Endothelial cell of umbilical vein (primary cell): Measurements from ENCODE around the gene PLCD3. TPM values are rescaled to one million over a fixed set of nuclear protein-coding genes. Genes with fewer than 3 reads are reported as not detected.
A peak's percentile ranks its signal among the peaks of the same experiment; 100 is the strongest.

ENCODE experiments used
- BruUV-seq: library from RNA; stranded (reverse); fragments of 400-500 nt; replicated peaks from 2 replicates; lab custom pipeline; 2021; lab: Mats Ljungman, UMichigan
- CTCF ChIA-PET: fragments of 300-600, 350-600 bp; sonication (Branson Sonifier 250); formaldehyde crosslinking; loops from one replicate; lab custom pipeline; 2021; ENCODE audit warnings: antibody characterized with exemption, inconsistent platforms; lab: Charles Lee
- POLR2A ChIA-PET: fragments of 300-600, 350-600 bp; sonication (Branson Sonifier 250); formaldehyde crosslinking; loops from one replicate; lab custom pipeline; 2021; ENCODE audit warnings: antibody characterized with exemption, inconsistent platforms; lab: Charles Lee
- DNase-seq: peaks from one replicate; pipeline ENCODE4 v3.0.0-alpha.2; 2011; ENCODE audit warnings: low read depth, low spot score
- FAIRE-seq: peaks from 2 replicates; lab custom pipeline; 2011; peaks lifted over from hg19 to GRCh38; lab: Jason Lieb, UNC
- H2AFZ ChIP-seq: 2 replicates; pipeline ENCODE4 v1.6.0; 2012; ENCODE audit warnings: low read depth, low read length, control low read depth, inconsistent platforms
- H3K27ac ChIP-seq: 2 replicates; pipeline ENCODE4 v1.5.1; 2011; ENCODE audit warnings: low read depth, mild to moderate bottlenecking, control low read depth, low read length, moderate library complexity; ENCODE audit not compliant: insufficient read depth
- H3K27me3 ChIP-seq, 2 experiments: 2 replicates each; pipeline versions ENCODE4 v1.6.0 to v1.6.1; 2011; ENCODE audit warnings: low read length in 2 of 2, mixed read lengths in 1 of 2; ENCODE audit not compliant: control insufficient read depth in 2 of 2, insufficient read depth in 2 of 2
- H3K36me3 ChIP-seq, 2 experiments: 2 replicates in 1 of 2; 3 replicates in 1 of 2; pipeline ENCODE4 v1.5.1; 2011; ENCODE audit warnings: low read length in 2 of 2, mild to moderate bottlenecking in 1 of 2, moderate library complexity in 1 of 2; ENCODE audit not compliant: control insufficient read depth in 2 of 2, insufficient read depth in 2 of 2; ENCODE audit errors: extremely low read depth in 1 of 2
- H3K4me1 ChIP-seq: 3 replicates; pipeline ENCODE4 v1.5.1; 2011; ENCODE audit warnings: mild to moderate bottlenecking, low read length; ENCODE audit not compliant: control insufficient read depth, insufficient read depth; ENCODE audit errors: extremely low read depth
- H3K4me2 ChIP-seq: 2 replicates; pipeline ENCODE4 v1.6.1; 2011; ENCODE audit warnings: low read length, control low read depth, mixed read lengths; ENCODE audit not compliant: insufficient read depth
- H3K4me3 ChIP-seq, 3 experiments: fragments of 200-600 bp in 1 of 3; sonication (generic), shearing (Covaris generic) in 1 of 3; replicated peaks in 1 of 3; 2 replicates each; pipeline ENCODE4 v1.5.1; 2011 to 2016; ENCODE audit warnings: control low read depth in 3 of 3, low read length in 3 of 3, mild to moderate bottlenecking in 2 of 3, inconsistent platforms in 1 of 3, low read depth in 1 of 3, moderate library complexity in 1 of 3; ENCODE audit not compliant: insufficient read depth in 1 of 3
- H3K79me2 ChIP-seq: 2 replicates; pipeline ENCODE4 v1.6.0; 2012; ENCODE audit warnings: low read length, inconsistent platforms; ENCODE audit not compliant: control insufficient read depth, insufficient read depth
- H3K9ac ChIP-seq: replicated peaks from 2 replicates; pipeline ENCODE3; 2011; ENCODE audit warnings: low read length, control low read depth; ENCODE audit not compliant: insufficient read depth; ENCODE audit errors: extremely low read depth
- H3K9me1 ChIP-seq: replicated peaks from 3 replicates; pipeline ENCODE4 v1.6.0; 2011; ENCODE audit warnings: mild to moderate bottlenecking, low read length; ENCODE audit not compliant: control insufficient read depth, insufficient read depth; ENCODE audit errors: extremely low read depth
- H3K9me3 ChIP-seq: replicated peaks from 2 replicates; pipeline ENCODE4 v1.5.1; 2012; ENCODE audit warnings: low read length, inconsistent platforms; ENCODE audit not compliant: control insufficient read depth, insufficient read depth
- H4K20me1 ChIP-seq: replicated peaks from 2 replicates; pipeline ENCODE3; 2011; ENCODE audit warnings: mild to moderate bottlenecking, low read length; ENCODE audit not compliant: control insufficient read depth, insufficient read depth; ENCODE audit errors: extremely low read depth
- EZH2 ChIP-seq: IDR thresholded peaks from 2 replicates; pipeline ENCODE4 v1.6.1; 2012; ENCODE audit warnings: borderline replicate concordance, low read depth, mild to moderate bottlenecking, moderate library complexity, low read length, inconsistent platforms; ENCODE audit not compliant: severe bottlenecking
- FOS ChIP-seq: IDR thresholded peaks from 2 replicates; pipeline ENCODE4 v1.6.1; 2011; ENCODE audit warnings: mild to moderate bottlenecking, low read length, moderate library complexity, borderline replicate concordance; ENCODE audit not compliant: insufficient read depth
- JUN ChIP-seq: IDR thresholded peaks from 2 replicates; pipeline ENCODE4 v1.6.1; 2011; ENCODE audit warnings: borderline replicate concordance, low read depth; ENCODE audit not compliant: insufficient read length, insufficient read depth
- POLR2A ChIP-seq: IDR thresholded peaks from 2 replicates; pipeline ENCODE4 v1.6.1; 2012; ENCODE audit warnings: low read depth, mild to moderate bottlenecking, control low read depth, low read length
- POLR2AphosphoS5 ChIP-seq: IDR thresholded peaks from 2 replicates; pipeline ENCODE4 v1.6.1; 2012; ENCODE audit warnings: low read depth, mild to moderate bottlenecking, control low read depth, low read length, moderate library complexity; ENCODE audit not compliant: insufficient read depth
- dilution Hi-C: fragments of 300-500 bp; cut with MboI; formaldehyde crosslinking; loops from one replicate; pipeline ENCODE4 v1.15.0; 2019; ENCODE audit warnings: low sequenced_read_pairs; ENCODE audit not compliant: extremely low pct_ligation_motif_present
- intact Hi-C: fragments of 100-400 bp; cut with micrococcal nuclease; formaldehyde crosslinking; loops from one replicate; pipeline ENCODE4 v1.10.0; 2022
- polyA plus RNA-seq, 4 experiments: library from polyadenylated mRNA; depleted of rRNA in 3 of 4; stranded (reverse) in 3 of 4; unstranded in 1 of 4; fragments of >200 nt; gene quantifications; 2 replicates each; pipeline versions ENCODE4 v1.2.1 to v1.2.3, GENCODE V29; 2011 to 2012; ENCODE audit warnings: missing spikeins in 1 of 4
- total RNA-seq: library from RNA; stranded (reverse); gene quantifications from 2 replicates; pipeline ENCODE4 v1.2.3, GENCODE V29; 2021

The PLCD3 gene
- total and polyA plus RNA-seq, 2 donors (not counting 3 experiments of a cell fraction or from before 2014, with no cell fraction given) = 30.4 to 43.1 TPM

GRCh38 chr17:45123930-45124796, 8.2 kb downstream of the PLCD3 start:
- DNase-seq (peak; percentile 90), FAIRE-seq (peak; percentile 99)
- BruUV-seq = no TSS peak
- H3K4me3 ChIP-seq = no peak overlapping the region
- H3K79me2 ChIP-seq = no peaks in the 10 kb centered on the region
- no peaks in the 10 kb centered on the region for H3K27me3 ChIP-seq
- no peaks in the 10 kb centered on the region for H3K9me3 ChIP-seq
- dilution Hi-C loops (no loop called here), intact Hi-C loops (loop anchor here (1.0 kb wide), 1 partner anchor 8 kb away; the partner anchor contains the start of gene PLCD3)
- peaks cover 30% of the 10 kb centered on the region for H3K4me1 ChIP-seq
- peak overlapping the region; percentile 7 for H2AFZ ChIP-seq
- H3K4me2 ChIP-seq = peak overlapping the region; percentile 35
- H3K9me1 ChIP-seq = no peaks in the 10 kb centered on the region
- H4K20me1 ChIP-seq = no peaks in the 10 kb centered on the region
- POLR2A ChIA-PET = interaction anchor here (0.6 kb wide), 1 partner anchor 57 kb away, joined by 3 read pairs; no protein-coding TSS in a partner anchor
- CTCF ChIA-PET = interaction anchor here (1.0 to 3.8 kb wide), 6 partner anchors 9 to 346 kb away, joined by 3 to 20 read pairs (median 6); partner anchors contain the start of gene ACBD4
- peak overlapping the region; percentile 59 for H3K27ac ChIP-seq
- peak; percentile 92 for TF ChIP-seq POLR2AphosphoS5
- peak; percentile 98 for TF ChIP-seq FOS
- peak; percentile 34 for TF ChIP-seq POLR2A
- no peak for TF ChIP-seq EZH2
- peak; percentile 96 for TF ChIP-seq JUN
- H3K36me3 ChIP-seq = peaks cover 0 to 2% of the 10 kb centered on the region in 2 experiments
- no peak overlapping the region for H3K9ac ChIP-seq
